HepG2 (cell line): Measurements from ENCODE around the gene CYP2W1. TPM values are rescaled to one million over a fixed set of nuclear protein-coding genes. Genes with fewer than 3 reads are reported as not detected.

Experiments used
- ATAC-seq: fragments of 200-7000 bp; cut with Tn5 transposase; 3 replicates; pipeline ENCODE4 v1.9.1; 2020; ENCODE audit warnings: mild to moderate bottlenecking, moderate library complexity
- BruUV-seq: library from RNA; stranded (reverse); fragments of 400-500 nt; replicated peaks from 2 replicates; lab custom pipeline; 2021; lab: Mats Ljungman, UMichigan
- CTCF ChIA-PET: fragments of 300-600 bp; formaldehyde crosslinking; extraction: SDS; loops from one replicate; lab custom pipeline; 2021; ENCODE audit warnings: low total read pairs, inconsistent platforms, low intra/inter-chr PET ratio; lab: Yijun Ruan, JAX
- POLR2A ChIA-PET: fragments of 350-600 bp; sonication (Branson Sonifier 250); formaldehyde crosslinking; loops from one replicate; lab custom pipeline; 2020; ENCODE audit warnings: antibody characterized with exemption, inconsistent platforms; lab: Yijun Ruan, JAX
- DNase-seq: peaks from one replicate; pipeline ENCODE4 v3.0.0-alpha.2; 2015; ENCODE audit warnings: low spot score
- FAIRE-seq: peaks from 3 replicates; lab custom pipeline; 2011; peaks lifted over from hg19 to GRCh38; lab: Jason Lieb, UNC
- H2AFZ ChIP-seq: one replicate; pipeline ENCODE4 v1.6.1; 2011; ENCODE audit warnings: low read length, inconsistent platforms
- H3K27ac ChIP-seq: fragments of 300-600 bp; 3 replicates; pipeline ENCODE4 v1.8.0; 2011; ENCODE audit warnings: mixed run types, mild to moderate bottlenecking, mixed read lengths, low read length, inconsistent platforms; ENCODE audit not compliant: insufficient read depth; ENCODE audit errors: extremely low read length
- H3K27me3 ChIP-seq, 2 experiments: fragments of 200-600 bp in 1 of 2; 2 replicates in 1 of 2; 3 replicates in 1 of 2; pipeline versions ENCODE4 v1.6.0 to v1.8.0; 2011; ENCODE audit warnings: low read length in 2 of 2, mild to moderate bottlenecking in 2 of 2, moderate library complexity in 2 of 2, inconsistent platforms in 1 of 2; ENCODE audit not compliant: insufficient read depth in 2 of 2, control insufficient read depth in 1 of 2
- H3K36me3 ChIP-seq, 2 experiments: fragments of 200-600 bp in 1 of 2; replicated peaks in 1 of 2; 2 replicates in 1 of 2; 3 replicates in 1 of 2; pipeline versions ENCODE4 v1.5.1 to v1.8.0; 2011; ENCODE audit warnings: low read length in 2 of 2, inconsistent platforms in 1 of 2; ENCODE audit not compliant: insufficient read depth in 2 of 2, control insufficient read depth in 1 of 2
- H3K4me1 ChIP-seq: 2 replicates; pipeline ENCODE4 v1.5.1; 2012; ENCODE audit warnings: low read length, inconsistent platforms; ENCODE audit not compliant: insufficient read depth
- H3K4me2 ChIP-seq: 2 replicates; pipeline ENCODE4 v1.6.0; 2011; ENCODE audit warnings: low read depth, low read length, inconsistent platforms
- H3K4me3 ChIP-seq, 3 experiments: fragments of 200-600 bp in 1 of 3; sonication (generic), shearing (Covaris generic) in 1 of 3; replicated peaks in 1 of 3; 2 replicates each; pipeline ENCODE4 v1.5.1; 2011 to 2016; ENCODE audit warnings: low read length in 3 of 3, inconsistent platforms in 2 of 3, low read depth in 2 of 3, mild to moderate bottlenecking in 2 of 3, control low read depth in 1 of 3, mixed read lengths in 1 of 3; ENCODE audit not compliant: insufficient read depth in 1 of 3
- H3K79me2 ChIP-seq: one replicate; pipeline ENCODE4 v1.6.1; 2011; ENCODE audit warnings: low read length, inconsistent platforms; ENCODE audit not compliant: insufficient read depth
- H3K9ac ChIP-seq: 2 replicates; pipeline ENCODE4 v1.6.0; 2011; ENCODE audit warnings: mild to moderate bottlenecking, low read depth, low read length, inconsistent platforms; ENCODE audit not compliant: insufficient read depth
- H3K9me3 ChIP-seq: 2 replicates; pipeline ENCODE4 v1.5.1; 2012; ENCODE audit warnings: mild to moderate bottlenecking, low read length
- H4K20me1 ChIP-seq: 2 replicates; pipeline ENCODE4 v1.6.0; 2011; ENCODE audit warnings: inconsistent platforms, mild to moderate bottlenecking, low read length, moderate library complexity; ENCODE audit not compliant: insufficient read depth
- ELF1 ChIP-seq: sonication (generic); formaldehyde crosslinking; IDR thresholded peaks from 2 replicates; pipeline ENCODE4 v1.4.0; 2020; ENCODE audit warnings: missing genetic modification reagents
- MLLT10 ChIP-seq: sonication (generic); formaldehyde crosslinking; IDR thresholded peaks from 2 replicates; pipeline ENCODE4 v1.4.0; 2020; ENCODE audit warnings: missing genetic modification reagents
- TCF12 ChIP-seq, 2 experiments: fragments of 450-650 bp in 1 of 2; sonication (generic) in 1 of 2; formaldehyde crosslinking in 1 of 2; IDR thresholded peaks; 2 replicates each; pipeline versions ENCODE4 v1.6.1 to v1.8.0; 2017 to 2022; ENCODE audit warnings: antibody characterized with exemption in 1 of 2, mild to moderate bottlenecking in 1 of 2, missing genetic modification reagents in 1 of 2, moderate library complexity in 1 of 2
- ZNF256 ChIP-seq: sonication (generic); formaldehyde crosslinking; conservative IDR thresholded peaks from 2 replicates; pipeline ENCODE4 v1.4.0; 2020; ENCODE audit warnings: missing genetic modification reagents
- ZNF687 ChIP-seq: sonication (generic); formaldehyde crosslinking; IDR thresholded peaks from 2 replicates; pipeline ENCODE4 v1.5.1; 2020; ENCODE audit warnings: mild to moderate bottlenecking, missing genetic modification reagents, moderate library complexity
- WGBS: methylation state at CpG from one replicate; pipeline ENCODE4 v1.1.6; 2017; ENCODE audit warnings: low lambda C conversion rate; 5-methylcytosine and 5-hydroxymethylcytosine counted together
- in situ Hi-C: cut with HindIII; loops from 2 replicates; pipeline ENCODE4 v1.10.0; 2017; ENCODE audit warnings: low pct_unique_long_range_greater_than_20kb; ENCODE audit not compliant: extremely low pct_ligation_motif_present
- intact Hi-C: fragments of 100-400 bp; cut with micrococcal nuclease; formaldehyde crosslinking; loops from one replicate; pipeline ENCODE4 v1.10.0; 2022; ENCODE audit not compliant: unreplicated experiment
- polyA plus RNA-seq, 8 experiments: library from polyadenylated mRNA; depleted of rRNA in 3 of 8; stranded (reverse) in 7 of 8; unstranded in 1 of 8; fragments of >200 nt; fragmentation: Illumina TruSeq in 4 of 8; extraction: Trizol in 4 of 8; gene quantifications; 2 replicates each; pipeline versions ENCODE4 v1.2.1 to v1.2.3, GENCODE V29; 2011 to 2016; ENCODE audit warnings: low read depth in 4 of 8, missing spikeins in 1 of 8, mixed read lengths in 1 of 8; ENCODE audit not compliant: insufficient read depth in 1 of 8
- total RNA-seq, 5 experiments: library from RNA; depleted of rRNA; stranded (reverse); fragments of >200 nt; fragmentation: Illumina TruSeq; extraction: Trizol; gene quantifications; 2 replicates each; pipeline ENCODE4 v1.2.3, GENCODE V29; 2016; ENCODE audit warnings: low read depth in 1 of 5

The CYP2W1 gene
- total and polyA plus RNA-seq, 2 of the 13 experiments (the other 11 are each of a cell fraction or from before 2014, with no cell fraction given), result 19.5 to 31.7 TPM

GRCh38 chr7:979151-979550 is 3.8 kb upstream of the CYP2W1 start:
- no peaks in the 10 kb centered on the region for H3K9me3 ChIP-seq
- H4K20me1 ChIP-seq, result no peaks in the 10 kb centered on the region
- no peak for DNase-seq
- intact Hi-C loops (no loop called here), in situ Hi-C loops (no loop called here)
- H3K4me2 ChIP-seq, result 0 out of 2 replicates have a peak overlapping the region, but pooled peaks have one; percentile 79
- TF ChIP-seq ELF1 (no peak), TCF12 (IDR thresholded peaks at IDR 0.05) (no peak), TCF12 (CRISPR knock-in tag; IDR thresholded peaks at IDR 0.05) (0 out of 2 replicates have a peak, but pooled peaks have one; percentile 40)
- H3K4me1 ChIP-seq, result peaks cover 71% of the 10 kb centered on the region
- 0 out of 2 replicates have a peak overlapping the region, but pooled peaks have one; percentile 97 for H3K9ac ChIP-seq
- H3K27me3 ChIP-seq, result no peaks in the 10 kb centered on the region; a peak in 1 of 5 replicates
- 88% methylated on average over 16 of the region's 16 CpGs for WGBS
- ChIA-PET POLR2A (interaction anchor here (0.6 to 8.6 kb wide), 9 partner anchors 8 to 190 kb away, joined by 3 to 292 read pairs (median 48); a partner anchor contains a TSS), CTCF (no interaction called here)
- no peak overlapping the region; a peak in 1 of 6 replicates for H3K4me3 ChIP-seq
- peaks cover 55% of the 10 kb centered on the region for H3K79me2 ChIP-seq
- BruUV-seq, result no TSS peak
- H3K27ac ChIP-seq, result peak overlapping the region; percentile 100
- no peak for FAIRE-seq
- H3K36me3 ChIP-seq, result peaks cover 0 to 1% of the 10 kb centered on the region in 2 experiments; a peak in 1 of 5 replicates
- no peak overlapping the region for H2AFZ ChIP-seq
- no peak for ATAC-seq

GRCh38 chr7:979886-980571 is 3.0 kb upstream of the CYP2W1 start:
- no peak for ATAC-seq
- Histone ChIP-seq H4K20me1 (no peaks in the 10 kb centered on the region), H3K9ac (no peak overlapping the region), H3K79me2 (peaks cover 52% of the 10 kb centered on the region), H3K27ac (peak overlapping the region; percentile 100), H3K36me3 (peaks cover 1 to 3% of the 10 kb centered on the region in 2 experiments; a peak in 2 of 5 replicates), H3K4me3 (no peak overlapping the region), H2AFZ (no peak overlapping the region), H3K9me3 (no peaks in the 10 kb centered on the region), H3K4me2 (no peak overlapping the region), H3K27me3 (no peaks in the 10 kb centered on the region; a peak in 1 of 5 replicates), H3K4me1 (peaks cover 80% of the 10 kb centered on the region)
- ChIA-PET POLR2A (interaction anchor here (8.6 kb wide), 1 partner anchor 13 kb away, joined by 292 read pairs; no protein-coding TSS in a partner anchor), CTCF (no interaction called here)
- no peak for FAIRE-seq
- no TSS peak for BruUV-seq
- DNase-seq, result no peak
- intact Hi-C loops (no loop called here), in situ Hi-C loops (no loop called here)
- 93% methylated on average over 13 of the region's 15 CpGs for WGBS
- TF ChIP-seq ZNF687 (CRISPR knock-in tag), result peak; percentile 39
- no peak for TF ChIP-seq ZNF256
- no peak for TF ChIP-seq MLLT10 (CRISPR knock-in tag)
